SK-N-SH (cell line): ENCODE measurements around the gene BCL11B.

Experiments used
- TF ChIP-seq, protein P1 (sequence below): IDR thresholded peaks from 2 replicates; pipeline ENCODE4; 2012
- TF ChIP-seq, protein P2 (sequence below): fragments of 200-600 bp; sonication (generic); IDR thresholded peaks from 2 replicates; pipeline ENCODE4 v1.6.1; 2017; ENCODE audit warnings: antibody characterized with exemption, mild to moderate bottlenecking, moderate library complexity

DNA sequence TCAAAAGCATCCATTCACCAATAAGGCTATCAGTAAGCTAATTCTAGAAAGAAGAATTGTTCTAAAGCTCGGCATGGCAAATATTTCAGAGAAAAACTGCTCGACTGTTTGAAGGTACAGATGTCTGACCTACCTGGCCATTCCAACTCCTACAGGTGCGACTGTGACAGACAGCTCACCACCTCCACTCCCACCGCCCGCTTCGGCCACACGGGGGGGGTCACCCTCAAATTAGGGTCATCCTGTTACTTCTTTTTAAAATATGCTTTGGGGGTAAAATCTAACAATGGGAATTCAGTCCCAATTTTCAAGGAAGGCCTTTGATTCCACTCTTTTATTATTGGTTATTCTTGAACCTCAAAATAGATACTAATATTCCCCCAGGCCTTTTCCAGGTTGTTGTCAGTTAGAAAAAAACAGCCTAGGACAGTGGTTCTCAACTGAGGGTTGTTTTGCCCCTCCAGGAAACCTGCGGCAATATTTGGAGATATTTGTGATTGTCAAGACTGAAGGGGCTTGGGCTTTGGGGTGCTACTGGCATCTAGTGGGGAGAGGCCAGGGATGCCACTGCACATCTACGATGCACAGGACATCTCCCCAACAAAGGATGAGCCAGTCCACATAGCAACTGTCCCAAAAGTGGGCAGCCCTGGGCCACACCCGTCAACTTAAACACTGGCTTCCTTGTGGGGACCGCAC, 81.2 kb downstream of the BCL11B start:
- TF ChIP-seq, protein P1, sequence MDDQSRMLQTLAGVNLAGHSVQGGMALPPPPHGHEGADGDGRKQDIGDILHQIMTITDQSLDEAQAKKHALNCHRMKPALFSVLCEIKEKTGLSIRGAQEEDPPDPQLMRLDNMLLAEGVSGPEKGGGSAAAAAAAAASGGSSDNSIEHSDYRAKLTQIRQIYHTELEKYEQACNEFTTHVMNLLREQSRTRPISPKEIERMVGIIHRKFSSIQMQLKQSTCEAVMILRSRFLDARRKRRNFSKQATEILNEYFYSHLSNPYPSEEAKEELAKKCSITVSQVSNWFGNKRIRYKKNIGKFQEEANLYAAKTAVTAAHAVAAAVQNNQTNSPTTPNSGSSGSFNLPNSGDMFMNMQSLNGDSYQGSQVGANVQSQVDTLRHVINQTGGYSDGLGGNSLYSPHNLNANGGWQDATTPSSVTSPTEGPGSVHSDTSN = no peak
- TF ChIP-seq, protein P2, sequence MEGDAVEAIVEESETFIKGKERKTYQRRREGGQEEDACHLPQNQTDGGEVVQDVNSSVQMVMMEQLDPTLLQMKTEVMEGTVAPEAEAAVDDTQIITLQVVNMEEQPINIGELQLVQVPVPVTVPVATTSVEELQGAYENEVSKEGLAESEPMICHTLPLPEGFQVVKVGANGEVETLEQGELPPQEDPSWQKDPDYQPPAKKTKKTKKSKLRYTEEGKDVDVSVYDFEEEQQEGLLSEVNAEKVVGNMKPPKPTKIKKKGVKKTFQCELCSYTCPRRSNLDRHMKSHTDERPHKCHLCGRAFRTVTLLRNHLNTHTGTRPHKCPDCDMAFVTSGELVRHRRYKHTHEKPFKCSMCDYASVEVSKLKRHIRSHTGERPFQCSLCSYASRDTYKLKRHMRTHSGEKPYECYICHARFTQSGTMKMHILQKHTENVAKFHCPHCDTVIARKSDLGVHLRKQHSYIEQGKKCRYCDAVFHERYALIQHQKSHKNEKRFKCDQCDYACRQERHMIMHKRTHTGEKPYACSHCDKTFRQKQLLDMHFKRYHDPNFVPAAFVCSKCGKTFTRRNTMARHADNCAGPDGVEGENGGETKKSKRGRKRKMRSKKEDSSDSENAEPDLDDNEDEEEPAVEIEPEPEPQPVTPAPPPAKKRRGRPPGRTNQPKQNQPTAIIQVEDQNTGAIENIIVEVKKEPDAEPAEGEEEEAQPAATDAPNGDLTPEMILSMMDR = no peak
